Fibroblast of skin of back (primary cell): ENCODE results near the gene POU2F1.
"Not testable (repeated sequence)": the region's sequence is repeated elsewhere in the genome, so short reads cannot be mapped to it uniquely, and the experiment has no call there.

ENCODE experiments used
- DNase-seq: peaks from one replicate; pipeline ENCODE4 v3.0.0-alpha.2; 2013

Gene POU2F1

DNA sequence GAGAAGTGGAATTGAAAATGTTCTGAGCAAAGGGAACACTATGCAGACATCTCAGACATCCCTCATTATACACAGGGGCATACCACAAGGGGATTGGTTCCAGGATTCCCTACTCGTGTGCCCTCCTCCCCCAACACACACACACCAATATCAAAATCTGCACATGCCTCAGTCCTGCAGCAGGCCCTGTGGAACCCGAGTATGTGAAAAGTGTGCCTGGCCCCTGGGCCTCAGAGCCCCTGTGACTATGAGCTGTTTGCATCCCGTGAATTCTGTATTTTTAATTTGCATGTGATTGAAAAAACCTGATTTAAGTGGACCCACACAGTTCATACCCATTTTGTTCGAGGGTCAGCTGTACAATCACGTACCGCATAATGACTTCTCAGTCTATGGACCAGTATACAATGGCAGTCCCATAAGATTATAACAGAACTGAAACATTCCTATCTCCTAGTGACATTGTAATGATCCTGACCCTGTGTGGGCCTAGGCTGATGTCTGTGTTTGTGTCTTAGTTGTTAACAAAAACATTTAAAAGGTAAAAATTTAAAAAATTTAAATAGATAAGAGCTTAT, 11.3 kb downstream of the POU2F1 start:
- DNase-seq: no peak

GRCh38 chr1:167232801-167233200, 12.1 kb downstream of the POU2F1 start:
- DNase-seq: no peak

- no peak for DNase-seq
These were observed 12.7 kb downstream of the POU2F1 start for GRCh38 chr1:167233373-167233772.

- DNase-seq: no peak
These were observed 16.3 kb downstream of the POU2F1 start for GRCh38 chr1:167237000-167237399.

DNA sequence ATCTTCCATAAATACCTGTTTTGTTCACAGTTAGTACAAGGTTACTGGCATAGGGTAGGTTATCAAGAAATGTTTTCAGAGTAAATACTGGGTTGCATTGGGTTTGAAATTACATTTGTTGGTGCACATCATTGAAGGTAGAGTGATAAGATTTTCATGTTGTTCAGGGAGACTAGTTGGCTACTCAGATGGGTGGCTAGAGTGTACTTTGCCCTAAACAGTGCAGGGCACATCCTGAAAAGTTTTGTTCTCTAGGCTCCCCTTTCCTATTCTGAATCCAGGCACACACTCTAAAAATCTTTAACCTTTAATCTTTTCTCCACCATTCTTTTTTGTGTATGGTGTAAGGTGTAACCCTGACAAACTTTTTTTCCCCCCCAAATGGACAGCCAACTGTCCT, 18.0 kb downstream of the POU2F1 start:
- no peak for DNase-seq

- no peak for DNase-seq
These were observed 18.6 kb downstream of the POU2F1 start for GRCh38 chr1:167239257-167239656.

DNA sequence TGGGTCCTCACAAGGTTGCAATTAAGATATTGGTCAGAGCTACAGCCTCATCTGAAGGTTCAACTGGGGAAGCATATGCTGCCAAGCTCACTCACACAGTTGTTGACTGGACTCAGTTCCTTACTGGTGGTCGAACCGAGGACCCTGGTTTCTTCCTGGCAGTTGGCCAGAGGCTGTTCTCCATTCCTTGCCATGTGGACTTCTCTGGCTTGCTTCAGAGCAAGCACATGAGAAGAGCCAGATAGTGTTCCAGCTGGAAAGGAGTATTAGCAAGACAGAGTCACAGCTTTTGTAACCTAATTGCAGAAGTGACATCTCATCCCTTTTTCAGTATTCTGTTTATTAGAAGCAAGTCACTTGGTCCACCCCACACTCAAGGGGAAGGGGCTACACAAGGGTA, 23.6 kb downstream of the POU2F1 start:
- no peak for DNase-seq

GRCh38 chr1:167245168-167245567, 24.5 kb downstream of the POU2F1 start:
- DNase-seq: not testable (repeated sequence)

GRCh38 chr1:167246971-167247370, 26.3 kb downstream of the POU2F1 start:
- no peak for DNase-seq

DNA sequence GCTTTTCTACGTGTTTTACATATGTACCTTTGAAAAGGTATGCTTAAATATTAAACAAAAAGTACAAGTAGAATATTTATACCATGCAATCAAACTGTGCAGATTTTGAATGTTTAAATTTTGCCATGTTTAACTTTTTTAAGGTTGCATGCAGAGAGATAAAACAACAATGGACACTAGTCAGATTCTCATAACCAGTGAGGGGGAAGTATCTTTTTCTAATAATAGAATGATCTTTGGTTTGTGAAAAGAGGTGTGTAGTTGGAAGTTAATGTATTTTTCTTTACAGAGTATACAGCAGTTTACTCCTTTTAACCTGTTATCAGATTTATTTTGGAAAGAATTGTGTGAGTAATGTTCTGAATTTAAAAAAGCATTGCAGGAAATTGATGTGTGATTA, 27.1 kb downstream of the POU2F1 start:
- no peak for DNase-seq

DNA sequence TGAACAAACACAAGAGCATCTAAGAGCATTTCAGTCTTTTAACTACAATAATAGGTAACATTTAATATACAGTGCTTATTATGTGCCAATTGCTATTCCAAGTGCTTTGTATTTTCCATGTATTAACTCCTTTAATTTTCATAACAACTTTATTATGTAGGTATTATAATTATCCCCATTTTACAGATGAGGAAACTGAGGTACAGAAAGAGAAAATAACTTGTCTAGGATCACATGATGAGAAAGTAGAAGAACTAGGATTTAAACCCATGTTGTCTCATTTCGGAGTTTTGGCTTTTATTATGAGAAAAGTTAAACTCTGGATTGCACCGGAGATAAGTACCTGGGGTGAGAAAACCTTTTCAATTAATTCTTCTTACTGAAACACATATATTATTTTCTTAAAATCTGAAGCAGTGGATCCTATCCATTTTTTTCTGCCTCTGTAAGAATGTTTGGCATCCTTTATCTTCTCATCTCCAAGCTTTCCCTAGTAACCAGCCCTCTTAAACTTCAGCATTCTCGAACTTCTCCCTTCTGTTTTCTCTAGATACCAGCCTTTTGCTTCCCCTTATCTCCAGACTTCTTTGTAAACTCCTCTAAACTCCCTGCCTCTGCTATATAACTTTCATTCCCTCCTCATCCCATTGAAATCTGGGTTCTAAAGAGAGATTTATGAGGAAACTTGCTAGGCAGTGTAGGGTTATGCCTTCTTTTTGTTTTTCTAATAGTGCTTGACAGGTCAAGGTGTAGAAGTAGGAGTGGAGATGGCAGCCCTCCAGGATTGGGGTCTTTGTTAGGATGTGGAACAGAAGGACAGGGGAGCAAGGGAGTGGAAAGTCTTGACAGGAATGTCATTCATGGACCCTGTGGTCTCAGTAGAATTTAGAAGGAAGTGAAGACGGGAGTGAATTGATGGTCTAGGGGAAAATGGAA, 28.3 kb downstream of the POU2F1 start:
- DNase-seq: no peak

DNA sequence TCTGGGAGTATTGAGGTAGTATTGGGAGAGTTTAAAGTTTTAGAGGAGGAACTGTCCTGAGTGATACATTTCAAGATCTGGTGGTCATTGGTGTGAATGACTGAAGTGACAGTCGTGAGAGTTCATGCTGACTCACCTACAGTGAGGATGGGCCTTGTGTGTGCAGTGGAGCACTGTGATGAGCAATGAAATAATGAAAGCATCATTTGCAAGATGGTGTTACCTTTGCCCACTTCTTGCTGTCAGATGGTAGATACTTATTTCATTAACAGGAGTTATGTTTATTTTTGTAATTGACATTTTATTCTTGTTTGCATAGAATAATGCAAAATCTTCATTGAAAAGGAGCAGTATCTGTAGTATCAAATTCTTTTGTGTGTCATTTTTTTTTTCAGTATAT, 29.0 kb downstream of the POU2F1 start:
- no peak for DNase-seq

GRCh38 chr1:167250482-167250881, 29.8 kb downstream of the POU2F1 start:
- DNase-seq: no peak

GRCh38 chr1:167251472-167251871, 30.8 kb downstream of the POU2F1 start:
- DNase-seq: no peak

- no peak for DNase-seq
These were observed 32.3 kb downstream of the POU2F1 start for GRCh38 chr1:167252986-167253385.

DNA sequence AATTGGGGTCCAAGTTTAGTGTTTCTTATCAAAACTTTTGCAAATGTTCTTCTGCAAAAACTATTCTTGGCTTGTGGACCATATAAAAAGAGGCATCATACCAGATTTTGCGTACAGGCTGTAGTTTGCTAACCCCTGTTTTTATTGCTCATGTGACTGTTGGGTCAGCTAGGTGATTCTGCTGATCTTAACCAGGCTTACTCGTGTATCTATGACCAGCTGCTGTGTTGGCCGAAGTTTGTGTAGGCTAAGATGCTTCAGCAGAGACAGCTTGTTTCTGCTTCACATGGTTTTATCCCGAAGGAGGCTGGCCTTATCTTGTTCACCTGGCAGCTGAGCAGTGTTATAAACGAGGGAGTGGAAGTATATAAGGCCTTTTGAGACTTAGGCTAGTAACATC, 38.2 kb downstream of the POU2F1 start:
- DNase-seq: no peak

- no peak for DNase-seq
These were observed 42.1 kb downstream of the POU2F1 start for GRCh38 chr1:167262836-167263235.

DNA sequence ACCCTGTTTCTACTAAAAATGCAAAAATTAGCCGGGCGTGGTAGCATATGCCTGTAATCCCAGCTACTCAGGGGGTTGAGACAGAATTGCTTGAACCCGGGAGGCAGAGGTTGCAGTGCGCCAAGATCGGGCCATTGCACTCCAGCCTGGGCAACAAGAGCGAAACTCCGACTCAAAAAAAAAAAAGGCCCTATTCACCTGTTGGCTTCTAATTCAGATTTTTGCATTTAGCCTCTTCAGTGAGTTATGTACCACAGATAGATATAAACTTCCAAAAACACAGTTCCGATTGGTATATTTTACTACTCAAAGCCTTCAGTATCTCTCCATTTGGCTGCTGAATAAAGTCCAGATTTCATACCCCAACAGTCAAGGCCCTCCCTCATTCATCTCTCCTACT, 42.7 kb downstream of the POU2F1 start:
- DNase-seq: no peak

- no peak for DNase-seq
These were observed 43.3 kb downstream of the POU2F1 start for GRCh38 chr1:167263819-167264464.

DNA sequence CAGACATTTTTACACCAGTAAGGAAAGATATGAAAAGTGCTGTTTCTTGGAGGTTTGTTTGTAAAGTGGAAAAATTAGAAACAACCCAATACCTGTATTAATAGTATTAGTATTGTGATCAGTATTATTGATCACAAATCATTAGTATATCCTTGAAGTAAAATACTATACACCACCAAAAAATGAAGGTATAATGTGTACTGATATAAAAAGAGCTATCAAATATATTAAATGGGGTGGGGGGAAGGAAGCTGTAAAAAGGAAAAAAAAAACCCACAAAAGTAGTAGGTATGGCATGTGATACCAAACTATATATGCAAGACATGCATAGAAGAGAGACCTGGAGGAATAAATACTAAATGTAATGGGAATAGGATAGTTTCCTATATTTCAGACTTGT, 46.3 kb downstream of the POU2F1 start:
- no peak for DNase-seq

DNA sequence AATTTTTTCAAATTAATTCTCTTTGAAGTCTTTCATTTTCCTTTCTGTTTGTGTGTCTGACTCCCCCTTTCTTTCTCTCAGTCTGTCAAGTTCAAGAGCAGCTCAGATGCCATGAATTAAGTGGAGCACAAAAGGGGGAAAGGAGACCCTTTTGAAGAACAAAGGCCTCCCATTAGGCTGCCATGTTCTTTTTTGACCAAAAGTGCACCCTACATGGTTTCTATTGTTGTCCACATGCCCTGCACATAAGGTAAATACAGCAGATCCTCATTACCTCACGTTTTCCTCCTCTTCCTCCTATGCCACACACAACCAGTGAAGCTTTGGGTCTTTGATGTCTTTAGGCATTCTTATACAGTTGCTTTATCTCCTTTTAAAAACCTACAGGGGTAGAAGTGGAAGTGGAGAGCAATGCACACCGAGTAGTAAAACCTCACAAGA, 47.7 kb downstream of the POU2F1 start:
- no peak for DNase-seq

DNA sequence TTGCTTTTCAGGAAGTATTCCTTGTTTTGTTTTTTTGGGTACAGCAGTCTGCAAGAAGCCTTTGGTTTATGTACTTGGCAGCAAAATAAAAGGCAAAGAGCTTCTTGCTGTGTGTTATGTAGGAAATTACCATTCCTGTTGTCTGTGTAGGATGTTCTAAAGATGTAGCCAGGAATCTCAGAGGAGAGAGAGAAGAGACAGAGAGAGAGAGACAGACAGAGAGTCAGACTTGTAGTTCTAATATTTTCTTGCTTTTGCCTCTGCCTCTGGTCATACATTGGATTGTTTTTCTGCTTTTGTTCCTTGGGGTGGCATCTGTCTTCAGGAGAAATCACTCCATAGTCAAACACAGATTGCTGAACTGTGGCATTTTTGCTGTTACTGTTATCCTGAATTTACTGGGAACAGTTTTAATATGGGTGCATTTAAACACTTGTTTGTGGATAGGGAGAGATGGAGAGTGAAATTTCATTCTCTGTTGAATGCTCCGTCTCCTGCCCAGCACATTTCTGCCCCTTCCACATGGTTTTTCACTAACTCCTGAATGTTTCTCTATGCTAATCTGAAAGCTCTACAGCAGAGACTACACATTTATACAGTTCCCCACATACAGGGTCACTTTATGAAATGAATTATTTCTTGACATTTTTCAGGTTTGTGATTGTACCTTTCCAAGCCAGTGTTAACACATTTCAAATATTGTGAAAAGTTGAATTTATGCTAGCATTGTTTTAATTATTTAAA, 49.8 kb downstream of the POU2F1 start:
- no peak for DNase-seq

GRCh38 chr1:167272369-167272957, 51.8 kb downstream of the POU2F1 start:
- no peak for DNase-seq
